NOMO-1 treated with DMSO at 0.1 percent for 48 hours (cell line): Measurements from ENCODE around the gene NUAK2.
"Not testable (repeated sequence)": the region's sequence is repeated elsewhere in the genome, so short reads cannot be mapped to it uniquely, and the experiment has no call there.

Source experiments
- DNase-seq: peaks from one replicate; lab custom pipeline; 2025; ENCODE audit not compliant: unreplicated experiment; lab: John Stamatoyannopoulos, UW

Gene NUAK2

DNA sequence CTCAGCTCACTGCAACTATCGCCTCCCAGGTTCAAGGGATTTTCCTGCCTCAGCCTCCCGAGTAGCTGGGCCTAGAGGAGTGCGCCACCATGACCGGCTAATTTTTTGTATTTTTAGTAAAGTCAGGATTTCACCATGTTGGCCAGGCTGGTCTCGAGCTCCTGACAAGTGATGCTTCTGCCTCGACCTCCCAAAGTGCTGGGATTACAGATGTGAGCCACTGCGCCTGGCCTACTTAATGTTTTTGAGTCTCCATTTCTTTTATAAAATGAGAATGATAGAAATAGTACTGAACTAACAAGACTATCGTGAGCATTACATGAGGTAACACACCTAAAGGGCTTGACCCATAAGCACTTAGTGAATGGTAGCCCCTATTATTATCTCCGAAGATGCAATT is 21.4 kb downstream of the NUAK2 start:
- DNase-seq: no peak

DNA sequence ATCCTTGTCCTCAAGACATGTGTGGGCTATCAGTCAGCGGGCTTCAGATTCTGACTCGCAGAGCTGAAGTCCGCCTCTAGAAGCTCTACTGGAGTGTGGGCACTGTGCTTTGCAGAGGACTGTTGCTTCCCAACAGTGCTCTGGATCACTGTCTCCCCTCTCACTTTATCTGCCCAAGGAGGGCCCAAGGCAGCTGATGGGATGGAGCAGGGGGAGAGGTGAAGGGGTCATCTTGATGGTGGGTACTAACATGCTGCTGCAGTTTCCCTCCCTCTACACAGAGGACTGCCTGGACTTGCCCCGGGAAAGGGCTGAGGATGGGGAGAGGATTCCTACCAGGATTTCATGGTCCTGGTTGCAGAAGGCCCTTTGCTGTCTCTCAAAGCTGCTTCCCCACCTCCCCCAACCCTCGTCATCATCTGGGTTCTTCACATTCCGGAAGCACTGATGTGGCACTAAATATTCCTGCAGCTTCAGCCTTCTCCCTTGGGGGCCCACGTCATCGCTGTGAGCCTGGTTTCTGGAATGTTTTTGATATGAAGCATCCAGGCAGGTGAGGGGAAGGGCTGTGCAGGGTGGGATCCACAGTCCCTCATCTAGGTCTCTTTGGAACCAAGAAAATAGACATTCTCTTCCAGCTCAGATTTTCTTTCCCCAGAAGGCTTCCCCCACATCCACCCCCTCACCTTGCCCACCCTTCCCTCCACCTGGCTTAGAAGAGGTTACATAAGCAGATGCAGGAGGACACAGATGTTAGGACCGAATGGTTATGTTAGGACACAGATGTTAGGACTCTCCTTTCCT is 23.2 kb downstream of the NUAK2 start:
- DNase-seq: no peak

DNA sequence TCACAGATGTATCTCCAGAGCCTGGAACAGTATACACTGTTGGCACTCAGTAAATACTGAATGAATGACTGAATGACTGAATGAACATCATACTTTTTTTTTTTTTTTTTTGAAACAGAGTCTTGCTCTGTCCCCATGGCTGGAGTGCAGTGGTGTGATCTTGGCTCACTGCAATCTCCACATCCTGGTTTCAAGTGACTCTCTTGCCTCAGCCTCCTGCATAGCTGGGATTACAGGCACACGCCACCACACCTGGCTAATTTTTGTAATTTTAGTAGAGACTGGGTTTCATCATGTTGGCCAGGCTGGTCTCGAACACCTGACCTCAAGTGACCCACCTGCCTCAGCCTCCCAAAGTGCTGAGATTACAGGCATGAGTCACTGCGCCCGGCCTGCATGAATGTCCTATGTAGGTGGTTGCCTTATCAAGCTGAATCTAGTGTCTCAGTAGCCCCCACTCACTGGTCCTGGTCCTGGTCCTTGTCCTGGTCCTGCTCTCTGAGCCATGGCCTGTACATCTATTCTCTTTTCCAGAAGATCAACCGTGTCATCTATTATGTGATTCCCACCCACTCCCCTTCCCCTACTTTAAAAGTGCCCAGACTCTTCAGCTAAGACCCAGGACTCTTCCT is 23.9 kb downstream of the NUAK2 start:
- DNase-seq: not testable (repeated sequence)

DNA sequence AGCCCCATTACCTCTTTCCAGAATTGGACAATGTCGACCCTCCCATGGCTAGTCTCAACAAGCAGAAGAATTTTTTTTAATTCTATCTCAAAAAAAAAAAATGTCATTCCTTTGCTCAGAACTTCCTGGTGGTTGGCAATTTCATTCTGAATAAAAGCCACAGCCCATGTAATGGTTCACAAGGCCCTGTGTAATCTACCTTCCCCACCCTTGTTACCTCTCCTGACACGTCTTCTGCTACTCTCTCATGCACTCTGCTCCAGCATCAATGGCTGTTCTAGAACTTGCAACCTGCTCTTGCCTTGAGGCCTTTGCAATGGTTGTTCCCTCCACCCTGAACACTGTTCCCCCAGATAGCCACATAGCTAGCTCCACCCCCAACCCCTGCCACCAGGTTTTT is 25.4 kb downstream of the NUAK2 start:
- DNase-seq: no peak

DNA sequence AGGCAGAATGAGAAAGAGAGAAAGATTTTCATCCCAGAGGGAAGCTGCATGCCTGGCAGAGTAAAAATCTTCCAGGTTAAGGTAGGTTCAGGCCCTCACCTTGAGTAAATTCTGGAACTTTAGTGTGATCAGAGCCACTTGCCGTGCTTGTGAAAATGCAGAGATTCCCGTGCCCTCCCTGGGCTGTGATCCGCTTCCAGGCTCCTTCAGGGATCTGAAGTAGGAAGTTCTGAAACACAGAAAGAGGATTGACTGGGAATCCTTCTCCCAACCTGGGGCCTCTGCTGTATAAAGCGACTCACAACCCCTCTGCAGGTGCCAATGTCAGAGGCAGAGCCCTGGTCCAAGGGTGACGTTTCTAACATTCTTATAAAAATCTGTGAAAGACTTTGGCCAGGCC is 26.6 kb downstream of the NUAK2 start:
- DNase-seq: no peak

DNA sequence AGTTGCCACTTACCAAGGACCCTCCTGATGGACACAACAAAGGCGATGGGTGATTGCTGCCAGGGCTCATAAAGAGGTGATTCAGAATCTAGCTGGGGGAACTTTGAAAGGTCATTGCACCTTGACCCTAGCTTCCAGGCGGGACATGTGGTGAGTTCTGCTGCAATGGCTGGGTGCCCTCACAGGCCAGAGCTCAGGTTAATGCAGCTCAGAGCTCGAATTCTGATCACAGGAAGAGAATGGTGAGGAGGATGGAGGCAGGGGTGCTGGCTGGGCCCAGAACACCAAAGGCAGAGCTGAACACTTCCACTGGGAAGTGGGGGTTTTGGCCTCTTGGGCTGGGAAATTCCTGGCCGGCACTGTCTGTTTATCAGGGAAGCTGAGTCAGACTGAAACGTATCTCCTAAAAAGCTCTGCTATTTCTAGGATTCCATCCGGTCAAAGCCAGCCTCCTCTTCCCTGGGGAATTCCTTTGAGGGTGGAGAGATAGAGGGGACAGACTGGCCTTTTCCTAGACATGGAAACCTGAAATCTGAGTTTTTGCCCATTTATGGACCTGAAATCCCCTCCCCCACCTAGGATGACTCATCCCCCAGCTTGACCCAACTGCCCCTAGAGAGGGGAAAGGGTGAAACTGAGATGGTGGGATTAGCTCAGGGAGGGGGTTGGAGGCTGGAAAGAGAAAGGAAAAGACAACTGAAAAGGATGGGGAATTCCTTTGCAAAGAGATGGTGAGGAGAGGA is 27.2 kb downstream of the NUAK2 start:
- no peak for DNase-seq

DNA sequence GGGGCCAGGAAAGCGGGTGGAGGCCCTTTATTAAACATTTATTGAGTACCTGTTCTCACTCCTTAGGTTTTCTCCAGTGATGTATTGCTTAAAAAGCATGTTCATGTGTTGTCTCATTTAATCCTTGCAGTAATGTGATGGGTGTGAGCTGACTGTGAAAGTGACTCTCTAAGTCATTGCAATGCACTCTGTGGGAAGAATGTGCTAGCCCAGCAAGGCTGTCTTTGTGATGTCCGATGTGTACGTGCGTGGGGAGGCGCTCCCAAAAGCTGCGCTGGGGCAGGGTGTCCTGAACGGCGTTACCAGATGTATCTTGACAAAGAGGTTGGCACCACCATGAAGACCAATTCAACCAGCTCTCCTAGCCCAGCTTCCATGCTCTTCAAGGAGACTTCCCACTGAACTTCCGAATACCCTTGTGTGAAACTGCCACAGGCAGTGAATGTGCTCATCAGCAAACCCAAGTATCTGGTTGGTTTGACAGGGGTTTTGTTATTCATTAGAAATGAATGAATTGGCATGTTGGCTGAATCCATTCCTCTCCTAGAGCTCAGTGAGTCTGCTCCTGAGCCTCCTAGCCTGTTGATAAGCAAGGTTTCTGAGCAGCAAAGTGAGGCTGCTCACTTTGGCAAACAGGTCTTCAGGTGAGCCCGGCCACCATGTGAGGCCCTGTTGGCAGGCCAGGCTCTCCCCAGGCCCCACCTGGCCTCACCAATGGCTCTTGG is 28.0 kb downstream of the NUAK2 start:
- DNase-seq: no peak

DNA sequence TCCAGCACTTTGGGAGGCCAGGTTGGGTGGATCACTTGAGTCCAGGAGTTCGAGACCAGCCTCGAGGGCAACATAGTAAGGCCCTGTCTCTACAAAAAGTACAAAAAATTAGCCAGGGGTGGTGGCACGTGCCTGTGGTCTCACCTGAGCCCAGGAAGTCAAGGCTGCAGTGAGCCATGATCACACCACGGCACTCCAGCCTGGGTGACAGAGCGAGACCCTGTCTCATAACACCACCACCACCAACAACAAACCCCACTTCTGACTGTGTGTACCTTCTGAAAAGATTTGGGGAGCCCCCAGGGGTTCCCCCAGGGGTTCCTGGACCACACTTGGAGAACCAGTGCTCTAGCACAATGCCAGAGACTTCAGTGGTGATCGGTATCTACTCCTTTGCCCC is 29.9 kb downstream of the NUAK2 start:
- DNase-seq: no peak

DNA sequence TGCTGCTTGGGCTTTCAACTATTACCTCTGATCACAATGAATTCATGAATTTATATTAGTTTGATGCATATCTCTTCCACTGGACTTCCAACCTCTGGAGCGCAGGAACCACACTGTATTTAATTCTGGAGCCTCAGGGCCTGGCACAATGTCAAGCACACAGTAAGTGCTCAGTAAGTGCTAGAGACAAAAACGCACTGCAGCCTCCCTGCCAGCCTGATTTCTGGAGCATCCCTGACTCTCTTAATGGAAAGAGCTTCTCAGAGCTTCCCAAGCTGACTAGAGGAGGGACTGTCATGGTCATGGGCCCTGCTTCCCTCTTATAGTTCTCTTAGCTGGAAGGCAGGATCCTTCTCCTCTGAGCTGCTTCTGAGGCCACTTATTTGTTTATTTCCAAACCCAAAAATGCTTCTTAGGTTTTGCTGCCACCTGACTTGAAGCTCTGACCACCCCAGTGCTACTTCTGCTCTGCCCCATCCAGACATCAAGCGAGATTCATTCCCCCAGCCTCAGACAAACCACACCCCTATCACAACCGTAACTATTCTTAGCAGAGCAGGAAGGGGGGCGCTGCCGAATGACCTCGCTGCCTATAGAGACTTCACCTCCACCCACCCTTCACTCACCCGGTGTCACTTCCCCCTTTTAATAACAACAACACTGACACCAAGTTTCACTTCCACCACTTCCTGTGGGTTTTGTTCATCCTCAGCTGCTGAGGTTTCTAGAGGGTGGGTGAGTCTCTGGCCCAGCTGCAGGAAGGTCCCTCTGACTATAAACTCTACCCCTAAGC is 33.6 kb downstream of the NUAK2 start:
- DNase-seq: peak; percentile 99

DNA sequence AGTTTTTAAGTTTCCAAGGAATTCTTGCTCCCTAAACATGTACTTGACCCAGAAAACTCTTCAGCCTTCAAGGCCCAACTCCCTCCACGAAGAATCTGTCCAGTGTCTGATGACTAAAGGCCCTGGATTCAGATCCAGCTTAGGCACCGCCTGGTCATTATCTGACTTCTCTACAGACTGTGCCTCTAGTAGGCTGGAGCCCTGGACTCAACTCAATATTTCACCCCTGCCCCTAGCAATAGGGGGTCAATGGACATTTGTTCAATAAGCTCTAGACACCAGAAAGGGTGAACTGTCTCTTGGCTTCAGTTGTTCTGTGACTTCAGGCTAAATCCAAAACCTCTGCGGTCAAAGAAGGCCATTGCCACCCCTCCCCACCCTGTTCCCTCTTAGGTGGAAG is 34.5 kb downstream of the NUAK2 start:
- no peak for DNase-seq

DNA sequence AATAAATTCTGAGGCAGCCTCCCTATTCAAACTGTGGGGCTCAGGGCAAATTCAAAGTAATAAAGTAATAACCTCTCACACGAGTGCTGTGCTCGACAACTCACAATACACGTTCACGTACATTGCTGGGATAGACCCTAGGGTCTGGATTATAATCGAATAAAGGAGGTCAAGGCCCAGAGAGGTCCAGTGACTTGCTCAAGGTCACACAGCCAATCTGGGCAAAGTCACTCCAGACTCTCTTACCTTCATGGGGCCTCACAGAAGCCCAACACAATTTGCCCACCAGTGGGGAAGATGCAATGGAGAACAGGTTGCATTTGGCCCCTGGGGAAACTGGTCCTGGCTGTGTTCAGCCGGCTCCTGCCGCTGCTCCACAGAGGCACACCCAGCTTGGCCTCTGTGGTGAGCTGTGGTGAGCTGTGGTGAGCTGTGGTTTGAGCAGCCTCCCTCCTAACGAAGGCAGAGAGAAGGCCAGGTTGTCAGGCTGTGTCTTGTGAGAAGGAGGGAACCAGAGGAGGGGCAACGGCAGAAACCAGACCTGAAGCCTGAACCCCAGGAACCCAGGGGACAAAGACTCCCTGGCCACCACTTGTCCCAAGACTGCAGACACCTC is 35.1 kb downstream of the NUAK2 start:
- peak; percentile 61 for DNase-seq

DNA sequence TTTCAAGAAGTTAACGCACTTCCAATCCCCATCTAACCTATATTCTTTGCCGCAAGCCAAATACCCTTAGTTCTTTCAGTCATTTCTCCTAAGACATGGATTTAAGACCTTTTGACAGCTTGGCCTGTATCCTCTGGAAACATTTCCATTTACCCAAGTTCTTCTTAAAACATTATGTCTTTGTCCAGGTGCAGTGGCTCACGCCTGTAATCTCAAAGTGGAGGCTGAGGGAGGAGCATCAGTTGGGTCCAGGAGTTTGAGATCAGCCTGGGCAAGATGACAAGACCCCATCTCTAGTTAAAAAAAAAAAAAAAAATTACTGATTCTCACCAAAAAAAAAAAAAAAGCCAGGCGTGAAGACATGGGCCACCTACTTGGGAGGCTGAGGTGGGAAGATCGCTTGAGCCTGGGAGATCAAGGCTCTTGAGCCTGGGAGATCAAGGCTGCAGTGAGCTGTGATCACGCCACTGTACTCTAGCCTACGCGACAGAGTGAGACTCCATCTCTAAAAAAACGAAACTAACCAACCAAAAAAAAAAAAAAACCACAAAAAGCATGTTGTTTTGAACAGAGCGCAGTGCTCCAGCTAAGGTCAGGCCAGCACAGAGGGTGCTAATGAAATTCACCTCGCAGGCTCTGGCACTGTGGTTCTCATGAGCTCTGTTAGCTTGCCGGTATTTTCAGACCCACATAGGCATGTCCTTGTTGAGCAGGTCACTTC is 36.0 kb downstream of the NUAK2 start:
- DNase-seq: peak; percentile 25

DNA sequence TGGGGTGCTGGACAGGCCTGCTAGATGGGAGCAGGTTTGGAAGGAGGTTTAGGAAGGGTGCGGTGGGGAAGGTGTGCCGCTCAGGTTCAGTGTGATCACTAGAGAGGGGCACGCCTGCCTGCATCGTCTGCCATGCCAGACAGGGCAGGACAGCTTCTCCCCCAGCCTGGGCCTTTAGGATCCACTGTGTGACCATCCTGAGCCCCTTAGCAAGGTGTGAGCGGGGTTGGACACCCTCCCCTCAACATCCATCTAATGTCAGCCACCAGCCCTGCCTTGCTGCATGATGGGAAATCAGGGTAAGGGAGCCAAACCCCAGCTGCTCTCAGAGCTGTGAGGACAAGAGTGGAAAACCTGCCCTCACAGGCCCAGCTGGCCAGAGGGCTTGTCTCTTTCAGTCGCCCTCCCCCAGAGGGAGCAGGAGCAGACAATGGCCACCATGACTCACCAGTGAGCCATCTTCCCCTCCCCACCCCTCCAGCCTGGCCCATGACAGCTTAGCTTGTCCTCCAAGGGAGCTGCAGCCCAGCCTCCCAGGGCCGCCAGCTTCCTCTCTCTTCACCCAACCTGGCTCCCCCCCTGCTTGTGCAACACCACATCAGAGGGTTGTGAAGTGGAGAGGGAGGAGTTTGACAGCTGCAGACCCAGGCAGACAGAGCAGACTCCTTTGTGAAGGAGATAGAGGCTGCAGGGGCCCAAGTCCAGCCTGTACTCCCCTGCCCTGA is 37.0 kb downstream of the NUAK2 start:
- DNase-seq: peak; percentile 99

DNA sequence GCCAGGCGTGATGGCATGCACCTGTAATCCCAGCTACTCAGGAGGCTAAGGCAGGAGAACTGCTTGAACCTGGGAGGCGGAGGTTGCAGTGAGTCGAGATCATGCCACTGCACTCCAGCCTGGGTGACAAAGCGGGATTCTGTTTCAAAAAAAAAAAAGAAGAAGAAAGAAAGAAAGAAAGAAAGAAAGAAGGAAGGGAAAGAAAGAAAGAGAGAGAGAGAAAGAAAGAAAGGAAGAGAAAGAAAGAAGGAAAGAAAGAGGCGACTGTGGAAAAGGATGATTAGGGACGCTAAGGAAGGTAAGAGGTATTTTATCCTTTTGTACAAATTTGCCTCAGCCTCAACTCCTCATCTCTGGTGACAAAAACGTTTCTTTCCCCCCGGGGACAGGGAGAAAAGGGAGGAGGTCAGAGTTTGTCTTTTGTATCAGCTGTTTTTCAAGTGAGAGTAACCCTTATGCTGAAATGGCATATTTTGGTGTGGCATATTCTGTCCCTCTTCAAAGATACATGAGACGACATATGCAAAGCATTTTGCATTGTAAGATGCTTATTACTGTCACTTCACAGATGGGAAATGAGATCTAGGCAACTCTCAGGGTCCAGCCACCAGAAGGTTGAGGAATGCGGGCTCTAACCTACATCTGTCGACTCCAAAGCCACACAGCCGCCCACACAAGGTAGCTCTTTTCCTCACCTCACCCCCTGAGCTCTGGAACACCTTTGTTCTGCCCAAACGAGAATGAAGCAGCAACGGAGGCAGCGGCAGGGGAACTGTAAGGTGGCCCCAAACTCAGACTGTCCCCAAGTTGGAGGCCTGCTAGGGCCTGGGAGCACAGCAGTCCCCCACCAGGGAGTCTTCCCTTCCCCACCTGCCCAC is 38.0 kb downstream of the NUAK2 start:
- DNase-seq: no peak

DNA sequence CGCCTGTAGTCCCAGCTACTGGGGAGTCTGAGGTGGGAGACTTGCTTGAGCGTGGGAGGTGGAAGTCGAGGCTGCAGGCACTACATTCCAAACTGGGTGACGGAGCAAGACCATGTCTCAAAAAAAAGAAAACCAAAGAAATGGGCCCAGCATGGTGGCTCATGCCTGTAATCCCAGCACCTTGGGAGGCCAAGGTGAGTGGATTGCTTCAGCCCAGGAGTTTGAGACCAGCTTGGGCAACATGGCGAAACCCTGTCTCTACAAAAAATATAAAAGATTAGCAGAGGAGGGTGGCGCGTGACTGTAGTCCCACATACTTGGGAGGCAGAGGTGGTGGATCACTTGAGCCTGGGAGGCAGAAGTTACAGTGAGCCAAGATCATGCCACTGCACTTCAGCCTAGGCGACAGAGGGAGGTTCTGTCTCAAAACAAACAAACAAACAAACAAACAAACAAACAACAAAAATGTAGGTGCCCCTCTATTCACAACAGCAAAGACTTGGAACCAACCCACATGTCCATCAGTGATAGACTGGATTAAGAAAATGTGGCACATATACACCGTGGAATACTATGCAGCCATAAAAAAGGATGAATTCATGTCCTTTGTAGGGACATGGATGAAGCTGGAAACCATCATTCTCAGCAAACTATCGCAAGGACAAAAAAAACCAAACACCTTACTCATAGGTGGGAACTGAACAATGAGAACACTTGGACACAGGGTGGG is 40.7 kb downstream of the NUAK2 start:
- not testable (repeated sequence) for DNase-seq

DNA sequence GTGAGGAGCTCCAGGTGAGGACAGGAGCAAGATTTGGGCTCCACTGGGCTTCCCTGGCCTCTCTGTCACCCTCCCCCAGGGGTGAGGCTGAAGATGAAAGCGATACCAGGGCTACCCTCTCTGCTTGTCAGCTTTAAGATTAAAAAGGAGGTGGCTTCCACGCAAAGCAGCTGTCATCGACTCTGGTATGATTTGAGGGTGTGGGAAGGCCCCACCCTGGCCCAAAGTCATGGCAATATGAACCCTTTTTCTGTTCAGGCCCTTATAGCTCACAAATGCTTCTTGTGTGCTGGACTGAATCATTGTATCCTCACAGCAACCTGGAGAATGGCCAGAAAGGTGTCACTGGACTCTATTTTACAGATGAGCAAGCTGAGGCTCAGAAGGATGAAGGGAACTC is 41.6 kb downstream of the NUAK2 start:
- no peak for DNase-seq

DNA sequence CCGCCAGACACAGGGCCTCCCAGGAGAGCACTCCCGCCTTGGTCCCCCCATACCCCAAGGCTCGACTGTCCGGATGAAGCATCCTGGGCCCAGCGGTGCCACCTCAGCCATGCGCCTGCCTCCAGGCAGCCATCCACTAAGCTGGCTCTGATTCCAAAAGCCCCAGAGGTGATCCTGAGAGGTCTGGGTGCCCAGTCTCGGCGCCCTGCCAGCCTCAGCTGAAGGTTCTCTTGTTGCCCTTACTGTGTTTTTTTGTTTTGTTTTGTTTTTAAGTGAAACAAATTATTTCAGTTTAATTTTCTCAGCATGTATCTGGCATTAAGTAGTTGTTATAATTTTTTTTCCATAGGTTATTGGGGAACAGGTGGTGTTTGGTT is 44.9 kb downstream of the NUAK2 start:
- no peak for DNase-seq
